Loucy (cell line): ENCODE results near the gene STARD8.
A peak's percentile ranks its signal among the peaks of the same experiment; 100 is the strongest.

Experiments used
- H2AFZ ChIP-seq: fragments of 200-600 bp; sonication (generic); 2 replicates; pipeline ENCODE4 v1.6.0; 2016; ENCODE audit warnings: antibody characterized with exemption, mild to moderate bottlenecking, low read length, moderate library complexity
- H3F3A ChIP-seq: fragments of 200-600 bp; 2 replicates; pipeline ENCODE4 v1.6.0; 2016; ENCODE audit warnings: antibody characterized with exemption, low read depth, mild to moderate bottlenecking
- H3K27me3 ChIP-seq: fragments of 200-600 bp; sonication (generic); 2 replicates; pipeline ENCODE4 v1.6.1; 2014; ENCODE audit warnings: low read length, mild to moderate bottlenecking; ENCODE audit not compliant: insufficient read depth, poor library complexity, severe bottlenecking
- H3K36me3 ChIP-seq: fragments of 200-600 bp; sonication (generic); 2 replicates; pipeline ENCODE4 v1.6.1; 2016; ENCODE audit warnings: low read length; ENCODE audit not compliant: insufficient read depth
- H3K4me1 ChIP-seq: fragments of 200-600 bp; sonication (generic); 2 replicates; pipeline ENCODE4 v1.5.1; 2014; ENCODE audit warnings: low read length, mild to moderate bottlenecking; ENCODE audit not compliant: insufficient read depth, poor library complexity, severe bottlenecking
- H3K4me2 ChIP-seq: fragments of 200-600 bp; sonication (generic); 2 replicates; pipeline ENCODE4 v1.6.0; 2014; ENCODE audit warnings: antibody characterized with exemption, low read length, low read depth, mild to moderate bottlenecking; ENCODE audit not compliant: poor library complexity, severe bottlenecking
- H3K4me3 ChIP-seq: fragments of 200-600 bp; sonication (generic); 2 replicates; pipeline ENCODE4 v1.5.1; 2014; ENCODE audit warnings: low read length, mild to moderate bottlenecking, mixed read lengths; ENCODE audit not compliant: poor library complexity, severe bottlenecking
- H3K79me2 ChIP-seq: fragments of 200-600 bp; sonication (generic); 2 replicates; pipeline ENCODE4 v1.6.1; 2014; ENCODE audit warnings: low read length; ENCODE audit not compliant: insufficient read depth
- H3K9ac ChIP-seq: fragments of 200-600 bp; sonication (generic); 2 replicates; pipeline ENCODE4 v1.6.0; 2014; ENCODE audit warnings: mild to moderate bottlenecking, low read depth, low read length, moderate library complexity; ENCODE audit not compliant: poor library complexity, severe bottlenecking
- H3K9me2 ChIP-seq: fragments of 200-600 bp; sonication (generic); replicated peaks from 2 replicates; pipeline ENCODE4 v1.6.1; 2016; ENCODE audit warnings: low read depth, low read length, mixed read lengths
- H3K9me3 ChIP-seq: fragments of 200-600 bp; sonication (generic); 2 replicates; pipeline ENCODE4 v1.6.1; 2014; ENCODE audit warnings: mild to moderate bottlenecking, antibody characterized with exemption, low read length, low read depth; ENCODE audit not compliant: insufficient read depth
- H4K20me1 ChIP-seq: fragments of 200-600 bp; sonication (generic); 2 replicates; pipeline ENCODE4 v1.6.0; 2014; ENCODE audit warnings: antibody characterized with exemption, low read length, mild to moderate bottlenecking; ENCODE audit not compliant: insufficient read depth, poor library complexity, severe bottlenecking
- CTCF ChIP-seq: fragments of 200-600 bp; sonication (generic); conservative IDR thresholded peaks from 2 replicates; pipeline ENCODE4 v1.5.1; 2014; ENCODE audit warnings: mild to moderate bottlenecking, antibody characterized with exemption, low read length
- EZH2phosphoT487 ChIP-seq: fragments of 200-600 bp; IDR thresholded peaks from 2 replicates; pipeline ENCODE4 v1.6.1; 2018; ENCODE audit warnings: antibody characterized with exemption, mild to moderate bottlenecking, moderate library complexity, borderline replicate concordance

STARD8 gene

GRCh38 chrX:68677998-68678397, 30.5 kb downstream of the STARD8 start:
- Histone ChIP-seq H3K9ac (no peak overlapping the region), H4K20me1 (no peaks in the 10 kb centered on the region), H3K4me1 (peaks cover 13% of the 10 kb centered on the region), H3K79me2 (no peaks in the 10 kb centered on the region), H3K27me3 (no peaks in the 10 kb centered on the region), H3K9me3 (no peaks in the 10 kb centered on the region), H3K4me3 (no peak overlapping the region), H3K4me2 (no peak overlapping the region), H3F3A (no peaks in the 10 kb centered on the region), H3K9me2 (no peaks in the 10 kb centered on the region), H3K36me3 (no peaks in the 10 kb centered on the region), H2AFZ (no peak overlapping the region)
- no peak for TF ChIP-seq CTCF
- TF ChIP-seq EZH2phosphoT487, result no peak

DNA sequence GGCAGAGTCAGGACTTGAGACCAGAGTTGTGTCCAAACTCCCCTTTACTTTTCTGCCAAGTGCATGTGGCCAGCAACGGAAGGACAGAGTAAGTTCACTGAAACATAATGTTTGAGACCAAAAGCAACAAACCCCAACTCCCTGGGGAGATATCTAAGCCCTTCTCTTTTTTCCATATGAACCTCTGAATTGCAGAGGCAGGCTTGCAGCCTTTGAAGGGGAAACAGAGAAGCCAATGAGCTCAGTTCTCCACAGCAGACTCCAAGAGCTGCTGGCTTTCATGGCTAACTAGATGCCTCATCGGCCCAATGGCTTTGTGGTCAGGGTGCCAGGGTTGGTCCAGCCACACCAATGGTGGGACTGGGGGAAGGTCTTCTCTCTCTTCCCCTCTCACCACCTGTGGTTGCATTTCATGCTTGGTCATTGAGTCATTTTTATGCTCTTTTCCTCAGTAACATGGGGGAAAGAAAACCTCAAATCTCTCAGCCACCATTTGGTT, 34.0 kb downstream of the STARD8 start:
- TF ChIP-seq EZH2phosphoT487, result no peak
- TF ChIP-seq CTCF, result no peak
- Histone ChIP-seq H3K36me3 (no peaks in the 10 kb centered on the region), H2AFZ (no peak overlapping the region), H3K79me2 (no peaks in the 10 kb centered on the region), H3K9ac (no peak overlapping the region), H3K9me3 (no peaks in the 10 kb centered on the region), H3K4me1 (peaks cover 13% of the 10 kb centered on the region), H3F3A (no peaks in the 10 kb centered on the region), H3K27me3 (no peaks in the 10 kb centered on the region), H3K4me2 (peak overlapping the region; percentile 6), H3K9me2 (no peaks in the 10 kb centered on the region), H4K20me1 (no peaks in the 10 kb centered on the region), H3K4me3 (no peak overlapping the region)

GRCh38 chrX:68682790-68683189, 35.3 kb downstream of the STARD8 start:
- TF ChIP-seq CTCF (no peak), EZH2phosphoT487 (no peak)
- Histone ChIP-seq H3K4me3 (no peak overlapping the region), H3K4me2 (no peak overlapping the region), H3K9me3 (no peaks in the 10 kb centered on the region), H3F3A (no peaks in the 10 kb centered on the region), H2AFZ (no peak overlapping the region), H3K36me3 (no peaks in the 10 kb centered on the region), H3K9me2 (no peaks in the 10 kb centered on the region), H4K20me1 (no peaks in the 10 kb centered on the region), H3K4me1 (peaks cover 13% of the 10 kb centered on the region), H3K27me3 (no peaks in the 10 kb centered on the region), H3K9ac (no peak overlapping the region), H3K79me2 (no peaks in the 10 kb centered on the region)
